GM23248 (cell line): ENCODE results near the gene DTNB.

Experiments
- EZH2 ChIP-seq: fragments of 200-600 bp; sonication (generic); IDR thresholded peaks from 2 replicates; pipeline ENCODE4 v1.6.1; 2018; ENCODE audit warnings: antibody characterized with exemption, mild to moderate bottlenecking; ENCODE audit not compliant: insufficient read depth, poor library complexity, severe bottlenecking
- EZH2phosphoT487 ChIP-seq: fragments of 200-600 bp; sonication (generic); IDR thresholded peaks from 2 replicates; pipeline ENCODE4 v1.6.1; 2018; ENCODE audit warnings: antibody characterized with exemption, moderate library complexity, mild to moderate bottlenecking, low read depth; ENCODE audit not compliant: insufficient read depth

DNA sequence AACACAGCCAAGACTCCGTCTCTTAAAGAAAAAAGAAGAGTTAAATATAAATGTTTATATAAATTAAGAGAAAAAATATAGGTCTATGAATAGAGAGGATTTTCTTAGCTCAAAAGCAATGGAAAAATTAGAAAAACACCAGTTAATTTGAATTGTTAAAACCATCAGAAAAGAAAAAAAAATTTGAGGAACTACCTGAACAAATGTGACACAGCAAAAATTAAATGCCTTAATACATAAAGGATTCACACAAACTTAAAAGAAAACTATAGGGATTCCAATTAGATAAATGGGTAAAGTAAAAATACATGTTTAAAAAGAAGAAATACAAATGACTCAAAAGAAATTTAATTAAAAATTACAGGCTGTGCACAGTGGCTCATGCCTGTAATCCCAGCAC is 183.7 kb downstream of the DTNB start:
- TF ChIP-seq EZH2 (no peak), EZH2phosphoT487 (no peak)
